Inferior parietal cortex (tissue), 1 donor: ENCODE data around the gene SCAMP5.

Experiments
- DNase-seq: peaks from one replicate; pipeline ENCODE4 v3.0.0-alpha.2; 2016; ENCODE audit errors: extremely low spot score

Gene SCAMP5

DNA sequence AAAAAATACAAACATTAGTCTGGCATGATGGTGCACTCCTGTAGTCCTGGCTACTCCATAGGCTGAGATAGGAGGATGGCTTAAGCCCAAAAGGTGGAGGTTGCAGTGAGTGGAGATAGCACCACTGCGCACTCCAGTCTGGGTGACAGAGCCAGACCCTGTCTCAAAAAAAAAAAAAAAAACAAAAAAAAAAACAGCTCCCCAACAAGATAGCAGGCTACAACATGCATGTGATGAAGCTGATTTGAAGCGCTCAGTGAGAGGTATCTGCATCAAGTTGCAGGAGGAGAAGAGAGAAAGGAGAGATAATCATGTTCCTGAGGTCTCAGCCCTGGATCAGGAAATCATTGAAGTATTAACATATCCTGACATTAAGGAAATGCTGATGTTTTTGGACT is 27.4 kb downstream of the SCAMP5 start:
- DNase-seq, result no peak

- DNase-seq, result peak; percentile 96
Observed at GRCh38 chr15:75023181-75023871, 28.0 kb downstream of the SCAMP5 start, which contains the start of gene PPCDC. Gene PPCDC, plus strand, starts transcription at chr15:75023590. Its CDS starts 4,729 bp downstream, at chr15:75028319.

DNA sequence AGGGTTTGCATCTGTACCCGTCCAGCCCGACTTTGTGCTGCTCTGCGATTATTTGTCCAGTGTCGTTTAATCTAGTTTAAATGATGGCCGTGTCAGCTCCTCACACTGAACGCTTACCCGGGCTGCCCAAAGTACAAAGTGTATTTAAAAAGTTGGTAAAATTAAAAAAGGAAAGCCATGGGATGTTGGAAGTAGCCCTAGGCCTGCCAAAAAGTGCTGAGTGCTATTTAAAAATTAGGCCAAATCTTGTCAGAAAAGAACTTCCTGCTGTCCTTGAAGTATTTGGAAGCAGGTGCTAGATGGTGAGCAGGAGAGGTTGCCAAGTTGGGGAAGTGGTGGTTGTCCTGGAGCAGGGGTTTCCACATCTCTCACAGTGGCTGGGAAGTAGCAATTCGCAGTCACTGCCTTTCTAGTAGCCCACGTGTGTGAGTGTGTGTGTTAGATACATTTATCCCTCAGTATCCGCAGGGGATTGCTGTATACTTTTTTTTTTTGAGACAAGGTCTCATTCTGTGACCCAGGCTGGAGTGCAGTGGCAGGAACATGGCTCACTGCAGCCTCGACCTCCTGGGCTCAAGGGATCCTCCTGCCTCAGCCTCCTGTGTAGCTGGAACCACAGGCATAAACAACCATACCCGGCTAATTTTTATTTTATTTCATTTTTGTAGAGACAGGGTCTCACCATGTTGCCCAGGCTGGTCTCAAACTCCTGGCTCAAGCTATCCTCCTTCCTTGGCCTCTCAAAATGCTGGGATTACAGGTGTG is 28.7 kb downstream of the SCAMP5 start:
- DNase-seq, result no peak

DNA sequence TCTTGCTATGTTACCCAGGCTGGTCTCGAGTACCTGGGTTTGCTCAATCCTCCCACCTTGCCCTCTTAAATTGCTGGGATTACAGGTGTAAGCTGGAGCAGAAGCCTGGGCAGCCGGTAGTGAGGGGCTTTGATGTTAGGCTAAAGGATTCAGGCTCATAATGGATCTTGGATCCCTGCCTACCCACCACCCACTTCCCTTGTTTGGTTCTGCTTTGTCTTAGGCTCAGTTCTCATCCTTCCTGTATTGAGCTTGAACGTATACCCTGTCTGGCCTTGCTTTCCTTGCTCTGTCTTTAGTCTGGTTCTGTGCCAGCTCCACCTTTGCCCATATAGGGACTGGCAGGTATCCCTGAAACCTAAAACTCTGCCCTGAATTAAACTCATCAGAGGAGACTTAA is 29.7 kb downstream of the SCAMP5 start:
- DNase-seq, result no peak

DNA sequence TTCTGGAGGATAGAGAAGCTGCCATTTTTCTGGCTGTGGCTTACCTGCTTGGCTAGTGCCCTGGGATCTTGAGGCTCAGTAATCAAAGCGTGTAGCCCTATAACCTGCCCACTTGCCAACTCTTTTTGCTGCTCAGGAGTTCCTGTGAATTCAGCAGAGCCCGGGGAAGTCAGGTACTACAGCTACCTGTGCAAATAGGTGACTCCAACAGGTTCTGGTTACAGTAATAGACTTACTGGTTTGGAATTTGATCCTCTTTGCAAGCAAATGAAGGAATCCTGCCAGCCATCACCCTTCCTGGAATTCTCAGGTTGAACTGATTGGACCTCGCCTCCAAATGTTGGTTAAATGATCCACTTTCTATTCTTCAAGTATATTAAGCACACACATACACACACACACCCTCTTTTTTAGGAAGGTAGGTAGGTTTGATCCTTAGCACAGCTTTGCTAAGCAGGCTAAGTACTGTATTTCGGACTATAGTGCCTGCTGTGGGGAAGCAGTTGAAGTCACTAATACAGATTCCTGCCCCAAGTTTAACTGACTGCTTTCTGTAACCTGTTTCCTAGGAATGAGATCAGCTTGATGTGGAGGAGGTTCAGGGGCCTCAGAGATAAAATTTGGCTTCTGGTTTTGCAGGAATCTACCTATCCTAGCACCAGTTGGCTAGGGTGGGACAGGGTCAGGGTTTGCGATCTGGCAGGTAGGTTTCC is 30.3 kb downstream of the SCAMP5 start:
- DNase-seq, result no peak

DNA sequence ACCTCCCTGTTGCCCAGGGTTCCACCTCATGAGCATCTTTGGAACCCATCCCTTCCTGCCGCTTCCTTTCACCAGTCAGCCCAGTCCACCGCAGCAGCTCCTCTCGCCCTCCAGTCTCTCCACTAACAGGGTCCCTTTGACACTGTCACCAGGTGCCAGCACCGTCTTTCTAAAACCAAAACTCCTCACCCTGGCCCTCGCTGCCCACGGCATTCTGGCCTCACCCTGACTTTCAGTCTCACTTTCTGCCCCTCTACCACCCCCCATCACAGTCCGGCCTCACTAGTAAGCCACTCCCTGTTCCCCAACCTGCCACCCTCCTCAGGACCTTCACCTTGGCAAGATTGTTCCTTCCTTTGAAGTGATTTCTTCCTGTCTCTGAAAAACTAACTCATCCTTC is 32.2 kb downstream of the SCAMP5 start:
- DNase-seq, result no peak

- no peak for DNase-seq
Observed at GRCh38 chr15:75028991-75029377, 33.6 kb downstream of the SCAMP5 start.

- DNase-seq, result peak; percentile 92
Observed at GRCh38 chr15:75029378-75030022, 34.1 kb downstream of the SCAMP5 start.

- DNase-seq, result no peak
Observed at GRCh38 chr15:75030023-75030413, 34.7 kb downstream of the SCAMP5 start.

DNA sequence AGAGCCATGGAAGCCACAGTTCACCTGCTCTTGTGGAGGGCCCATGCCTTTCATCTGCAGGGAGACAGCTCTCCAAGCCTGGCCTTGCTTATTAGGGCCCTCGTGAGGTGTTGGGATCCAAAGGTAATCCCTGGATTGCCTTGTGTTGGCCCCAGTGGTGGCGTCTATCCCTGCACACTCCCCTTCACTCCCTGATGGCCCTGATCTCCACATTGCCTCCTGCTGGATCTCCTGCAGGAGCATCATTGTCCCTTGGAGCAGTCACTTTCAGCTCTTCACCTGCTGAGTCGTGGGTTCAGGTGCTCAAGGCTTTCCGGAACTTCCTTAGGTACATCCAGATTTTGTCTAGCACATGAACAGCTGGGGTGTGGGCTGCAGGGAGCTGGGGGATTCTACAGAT is 35.1 kb downstream of the SCAMP5 start:
- no peak for DNase-seq

GRCh38 chr15:75031848-75032247 is 36.5 kb downstream of the SCAMP5 start:
- DNase-seq, result no peak

GRCh38 chr15:75032395-75032794 is 37.0 kb downstream of the SCAMP5 start:
- no peak for DNase-seq

GRCh38 chr15:75033809-75034208 is 38.4 kb downstream of the SCAMP5 start:
- no peak for DNase-seq

GRCh38 chr15:75034615-75035014 is 39.3 kb downstream of the SCAMP5 start:
- DNase-seq, result no peak

DNA sequence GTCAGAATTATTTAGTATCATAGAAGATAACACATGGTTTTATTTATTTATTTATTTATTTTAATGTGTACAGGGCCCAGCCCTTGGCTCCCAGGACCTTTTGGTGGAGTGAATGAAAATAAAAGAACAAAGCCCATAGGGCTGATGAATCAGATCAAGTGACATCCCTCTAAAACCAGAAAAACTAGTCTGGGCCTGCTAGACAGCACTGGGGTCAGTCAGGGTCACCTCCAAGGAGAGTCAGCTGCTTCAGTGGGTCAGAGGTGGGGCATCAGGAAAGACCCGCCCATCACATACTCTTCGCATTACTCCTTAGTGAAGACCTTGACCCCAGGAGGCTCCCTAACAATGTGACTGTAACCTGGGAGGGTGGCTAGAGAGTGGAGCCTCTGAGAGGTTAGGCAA is 40.9 kb downstream of the SCAMP5 start:
- no peak for DNase-seq

DNA sequence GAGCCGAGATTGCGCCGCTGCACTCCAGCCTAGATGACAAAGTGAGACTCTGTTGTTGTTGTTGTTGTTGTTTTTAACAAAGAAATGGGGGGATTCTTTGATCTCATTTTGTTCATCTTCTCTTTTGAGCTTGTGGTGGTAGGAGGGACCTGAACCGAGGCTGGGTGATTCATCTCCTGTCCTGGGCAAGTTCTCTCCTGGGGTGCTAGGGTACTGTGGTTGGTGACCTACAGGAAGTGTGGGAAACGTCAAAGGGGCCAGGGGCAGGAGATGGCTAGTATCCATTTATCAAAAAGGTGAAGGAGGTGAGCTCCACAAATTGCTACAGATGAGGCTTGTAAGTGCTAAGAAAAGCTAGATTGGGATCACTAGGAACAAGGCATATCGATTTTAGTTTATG is 42.3 kb downstream of the SCAMP5 start:
- no peak for DNase-seq

GRCh38 chr15:75038231-75038630 is 42.9 kb downstream of the SCAMP5 start:
- DNase-seq, result no peak

- peak; percentile 32 for DNase-seq
Observed at GRCh38 chr15:75042730-75043508, 47.6 kb downstream of the SCAMP5 start.

DNA sequence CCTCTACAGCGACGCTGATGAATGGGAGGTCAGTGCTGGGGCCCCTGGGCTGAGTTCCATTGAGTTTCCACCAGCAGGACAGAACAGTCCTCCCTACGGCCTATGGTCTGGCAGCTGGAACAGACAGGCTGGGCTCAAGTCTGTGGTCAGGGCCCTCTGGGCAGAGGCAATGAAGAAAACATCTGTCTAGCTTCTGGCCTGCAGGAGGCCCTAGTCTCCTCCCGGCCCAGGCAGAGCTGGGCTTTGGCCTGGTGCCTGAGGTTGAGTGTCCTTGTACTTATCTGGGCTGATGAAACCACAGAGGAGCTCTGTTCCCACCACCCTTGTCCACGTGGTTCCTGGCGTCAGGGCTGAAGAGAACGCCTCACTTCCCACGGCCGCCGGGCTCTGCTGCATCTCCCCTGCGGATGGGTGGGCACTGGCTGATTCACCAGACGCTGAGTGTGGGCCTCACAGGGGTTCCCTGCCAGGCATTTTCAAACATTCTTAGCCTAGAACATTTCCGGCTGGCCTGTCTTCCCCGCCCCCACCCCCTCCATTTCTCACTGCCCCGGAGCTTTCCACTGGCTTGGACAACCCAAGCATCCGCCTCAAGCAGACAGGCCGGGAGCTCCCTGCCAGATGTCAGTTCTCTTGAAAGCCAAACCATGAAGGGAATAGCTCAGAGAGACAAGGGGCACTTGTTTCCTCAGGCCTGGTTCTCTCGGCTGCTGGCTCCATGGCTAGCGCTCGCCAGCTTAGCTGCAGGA is 48.3 kb downstream of the SCAMP5 start:
- peak; percentile 91 for DNase-seq

DNA sequence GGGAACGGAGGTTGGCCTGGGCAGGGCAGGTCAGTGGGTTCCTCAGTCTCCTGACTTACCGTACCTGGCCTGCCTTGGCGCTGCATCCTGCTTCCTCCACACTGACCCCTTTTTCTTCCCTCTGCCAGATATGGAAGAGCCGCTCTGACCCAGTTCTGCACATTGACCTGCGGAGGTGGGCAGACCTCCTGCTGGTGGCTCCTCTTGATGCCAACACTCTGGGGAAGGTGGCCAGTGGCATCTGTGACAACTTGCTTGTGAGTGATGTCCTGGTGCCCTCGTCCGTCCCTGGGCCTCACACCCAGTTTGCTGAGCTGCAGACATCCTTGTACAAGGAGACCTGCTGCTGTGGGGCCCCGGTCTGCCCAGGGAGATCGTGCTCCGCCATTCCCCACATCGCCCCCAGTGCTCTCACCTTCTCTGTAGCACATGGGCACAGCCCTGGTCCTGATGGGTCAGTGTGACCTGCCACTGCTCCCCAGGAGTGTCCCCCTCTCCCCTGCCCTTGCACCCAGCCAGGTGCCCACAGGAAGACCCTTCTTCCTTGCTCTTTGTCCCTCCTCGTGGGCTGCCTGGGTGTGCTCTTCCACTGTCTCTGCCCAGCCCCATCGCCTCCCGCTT is 49.0 kb downstream of the SCAMP5 start:
- DNase-seq, result no peak
